AG09319 (cell line): Measurements from ENCODE around the gene THSD4.
"Not testable (repeated sequence)": the region's sequence is repeated elsewhere in the genome, so short reads cannot be mapped to it uniquely, and the experiment has no call there.

ENCODE experiments used
- DNase-seq: peaks from one replicate; pipeline ENCODE4 v3.0.0-alpha.2; 2010; ENCODE audit warnings: low read depth; ENCODE audit errors: extremely low read depth
- TF ChIP-seq, protein P1 (sequence below): IDR thresholded peaks from 2 replicates; pipeline ENCODE4 v1.5.1; 2011; ENCODE audit warnings: low read depth, mild to moderate bottlenecking, inconsistent platforms, low read length, moderate library complexity

The THSD4 gene

GRCh38 chr15:71359246-71359645, 244.0 kb downstream of the THSD4 start:
- TF ChIP-seq, protein P1, sequence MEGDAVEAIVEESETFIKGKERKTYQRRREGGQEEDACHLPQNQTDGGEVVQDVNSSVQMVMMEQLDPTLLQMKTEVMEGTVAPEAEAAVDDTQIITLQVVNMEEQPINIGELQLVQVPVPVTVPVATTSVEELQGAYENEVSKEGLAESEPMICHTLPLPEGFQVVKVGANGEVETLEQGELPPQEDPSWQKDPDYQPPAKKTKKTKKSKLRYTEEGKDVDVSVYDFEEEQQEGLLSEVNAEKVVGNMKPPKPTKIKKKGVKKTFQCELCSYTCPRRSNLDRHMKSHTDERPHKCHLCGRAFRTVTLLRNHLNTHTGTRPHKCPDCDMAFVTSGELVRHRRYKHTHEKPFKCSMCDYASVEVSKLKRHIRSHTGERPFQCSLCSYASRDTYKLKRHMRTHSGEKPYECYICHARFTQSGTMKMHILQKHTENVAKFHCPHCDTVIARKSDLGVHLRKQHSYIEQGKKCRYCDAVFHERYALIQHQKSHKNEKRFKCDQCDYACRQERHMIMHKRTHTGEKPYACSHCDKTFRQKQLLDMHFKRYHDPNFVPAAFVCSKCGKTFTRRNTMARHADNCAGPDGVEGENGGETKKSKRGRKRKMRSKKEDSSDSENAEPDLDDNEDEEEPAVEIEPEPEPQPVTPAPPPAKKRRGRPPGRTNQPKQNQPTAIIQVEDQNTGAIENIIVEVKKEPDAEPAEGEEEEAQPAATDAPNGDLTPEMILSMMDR, result no peak
- DNase-seq, result no peak

GRCh38 chr15:71362556-71362955, 247.3 kb downstream of the THSD4 start:
- TF ChIP-seq, protein P1, result no peak
- DNase-seq, result no peak

GRCh38 chr15:71362987-71363968, 248.0 kb downstream of the THSD4 start:
- DNase-seq, result no peak

DNA sequence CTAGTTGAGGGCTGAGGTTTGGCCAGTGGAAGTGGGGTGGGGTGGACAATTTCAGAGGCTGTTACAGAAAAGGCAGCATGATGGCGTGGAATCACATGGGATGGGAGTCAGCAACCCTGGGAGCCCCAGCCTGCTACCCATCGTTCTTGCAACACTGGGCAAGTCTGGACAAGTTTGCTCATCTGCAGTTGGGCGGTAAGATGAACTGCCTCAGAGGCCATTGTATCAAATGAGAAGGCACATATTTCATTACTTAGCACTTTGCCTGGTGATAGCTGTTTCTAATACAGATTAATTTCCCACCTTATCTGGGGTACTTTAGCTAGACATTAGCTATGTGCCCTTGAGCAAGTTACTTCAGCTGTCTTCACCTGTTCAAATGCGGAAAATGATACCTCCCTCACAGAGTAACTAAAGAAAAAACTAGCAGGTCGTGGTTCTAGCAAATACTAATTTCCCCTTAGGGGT, 248.9 kb downstream of the THSD4 start:
- TF ChIP-seq, protein P1, result no peak
- DNase-seq, result no peak

More at GRCh38 chr15:71362987-71363968, 248.0 kb downstream of the THSD4 start:
- TF ChIP-seq, protein P1, result no peak

DNA sequence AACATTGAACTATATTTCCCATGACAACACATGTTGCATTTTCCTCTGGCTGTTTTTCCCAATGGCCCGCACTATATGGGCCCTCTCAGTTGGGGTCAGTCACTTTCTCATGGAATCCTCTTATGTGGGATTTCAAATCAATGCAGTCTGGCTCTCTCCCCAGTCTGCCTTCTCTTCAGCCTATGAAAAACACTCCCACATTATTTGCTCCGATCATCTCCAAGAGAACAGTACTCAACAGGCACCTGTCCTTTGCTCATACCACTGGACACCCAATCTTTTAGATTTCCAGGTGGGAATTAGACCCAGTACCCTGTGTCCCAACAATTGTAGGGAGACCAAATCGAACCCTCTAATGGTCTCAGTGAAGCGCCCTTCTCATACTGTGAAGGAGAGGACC, 251.3 kb downstream of the THSD4 start:
- TF ChIP-seq, protein P1, result no peak
- DNase-seq, result no peak

DNA sequence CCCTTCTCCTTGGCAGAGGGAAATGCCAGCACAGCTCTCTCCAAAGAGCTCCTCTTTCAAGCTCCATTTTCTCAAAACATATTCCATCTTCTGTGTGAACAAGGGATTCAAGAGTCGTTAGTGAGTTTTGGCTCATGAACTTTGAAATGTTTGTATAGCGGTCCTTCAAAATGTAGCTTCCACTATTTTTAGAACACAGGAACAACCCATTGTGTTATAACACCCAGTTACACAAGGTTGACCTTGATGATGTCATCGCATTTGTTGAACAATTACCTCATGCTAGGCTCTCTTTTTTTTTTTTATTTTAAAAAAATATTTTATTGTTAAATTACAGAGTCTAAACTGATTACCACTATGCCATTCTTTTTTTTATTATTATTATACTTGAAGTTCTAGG, 251.7 kb downstream of the THSD4 start:
- DNase-seq, result no peak
- TF ChIP-seq, protein P1, result no peak

GRCh38 chr15:71367737-71368136, 252.5 kb downstream of the THSD4 start:
- DNase-seq, result not testable (repeated sequence)

DNA sequence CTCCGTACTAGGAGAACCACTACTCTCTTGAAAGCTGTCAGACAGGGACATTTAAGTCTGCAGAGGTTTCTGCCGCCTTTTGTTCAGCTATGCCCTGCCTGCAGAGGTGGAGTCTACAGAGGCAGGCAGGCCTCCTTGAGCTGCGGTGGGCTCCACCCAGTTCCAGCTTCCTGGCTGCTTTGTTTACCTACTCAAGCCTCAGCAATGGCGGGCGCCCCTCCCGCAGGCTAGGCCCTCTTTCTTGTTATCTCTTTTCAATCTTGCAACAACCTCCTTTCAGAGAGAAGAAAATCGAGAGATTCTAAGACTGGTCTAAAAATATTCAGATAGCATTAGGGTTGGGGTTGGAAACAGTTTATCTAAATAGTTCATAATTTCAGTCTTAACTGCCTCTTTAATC, 257.5 kb downstream of the THSD4 start:
- not testable (repeated sequence) for DNase-seq
